HuH-7.5 (cell line): Measurements from ENCODE around the gene RNU1-1.
"Not testable (repeated sequence)": the region's sequence is repeated elsewhere in the genome, so short reads cannot be mapped to it uniquely, and the experiment has no call there.

ENCODE experiments used
- DNase-seq: peaks from one replicate; pipeline ENCODE4 v3.0.0; 2011; ENCODE audit warnings: low spot score

Gene RNU1-1

GRCh38 chr1:16493731-16494130 is 20.4 kb downstream of the RNU1-1 start:
- DNase-seq: not testable (repeated sequence)

DNA sequence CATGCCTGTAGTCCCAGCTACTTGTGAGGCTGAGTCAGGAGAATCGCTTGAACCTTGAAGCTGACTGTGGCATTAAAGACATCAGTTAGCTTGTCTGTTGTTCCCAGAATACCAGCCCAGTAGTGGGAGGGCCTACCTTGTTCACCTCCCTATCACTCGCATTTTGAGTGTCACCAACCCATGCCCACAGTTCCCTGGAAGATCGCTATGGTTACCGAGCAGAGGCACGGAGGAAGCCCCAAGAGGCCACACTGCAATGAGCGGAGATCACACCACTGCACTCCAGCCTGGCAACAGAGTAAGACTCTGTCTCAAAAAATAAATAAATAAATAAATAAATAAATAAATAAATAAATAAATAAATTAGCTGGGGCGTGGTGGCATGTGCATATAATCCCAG is 21.1 kb downstream of the RNU1-1 start:
- not testable (repeated sequence) for DNase-seq

- DNase-seq: no peak
These were observed 22.9 kb downstream of the RNU1-1 start for GRCh38 chr1:16491056-16491675.

DNA sequence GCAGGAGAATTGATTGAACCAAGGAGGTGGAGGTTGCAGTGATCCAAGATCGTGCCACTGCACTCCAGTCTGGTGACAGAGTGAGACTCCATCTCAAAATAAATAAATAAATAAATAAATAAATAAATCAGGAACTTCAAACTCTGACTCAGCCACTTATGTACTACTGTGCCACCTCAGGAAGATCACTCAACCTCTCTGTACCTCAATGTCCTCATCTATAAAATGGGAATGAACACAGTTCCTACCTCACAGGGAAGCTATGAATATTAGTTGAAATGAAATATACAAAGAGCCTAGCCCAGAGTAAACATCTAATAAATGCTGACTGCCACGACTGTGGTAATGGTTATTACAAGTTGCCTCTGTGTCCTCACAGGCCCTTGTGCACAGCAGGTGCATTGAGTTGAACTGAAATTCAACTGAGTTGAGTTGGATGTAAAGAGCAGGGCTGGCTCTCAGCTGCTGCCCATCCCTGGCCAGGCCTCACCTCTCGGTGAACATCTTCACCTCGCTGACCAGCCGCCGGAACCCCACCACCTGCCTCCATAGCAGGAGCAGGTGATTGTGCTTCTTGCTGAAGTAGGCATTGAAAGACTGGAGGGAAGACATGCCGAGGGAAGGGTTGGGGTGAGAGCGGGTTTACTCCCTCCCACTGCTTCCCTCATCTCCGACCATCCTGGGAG is 24.7 kb downstream of the RNU1-1 start:
- DNase-seq: not testable (repeated sequence)

DNA sequence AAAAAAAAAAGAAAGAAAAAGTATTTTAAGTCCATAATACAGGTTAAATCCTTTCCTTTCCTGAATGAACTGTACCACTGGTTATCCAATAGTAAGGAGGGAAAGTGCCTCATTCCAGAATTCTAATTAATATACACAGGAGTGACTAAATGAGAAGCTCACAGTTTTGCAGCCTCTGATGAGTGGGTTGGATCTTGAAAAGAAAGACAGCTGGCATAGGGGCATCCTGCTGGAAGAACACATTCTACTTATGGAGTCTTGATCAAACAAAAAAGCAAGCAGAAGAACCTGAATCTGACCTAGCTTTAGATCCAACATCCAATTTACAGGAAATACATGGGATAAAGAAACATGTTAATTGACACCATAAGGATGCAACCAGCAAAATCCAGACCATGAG is 27.1 kb downstream of the RNU1-1 start:
- DNase-seq: not testable (repeated sequence)

DNA sequence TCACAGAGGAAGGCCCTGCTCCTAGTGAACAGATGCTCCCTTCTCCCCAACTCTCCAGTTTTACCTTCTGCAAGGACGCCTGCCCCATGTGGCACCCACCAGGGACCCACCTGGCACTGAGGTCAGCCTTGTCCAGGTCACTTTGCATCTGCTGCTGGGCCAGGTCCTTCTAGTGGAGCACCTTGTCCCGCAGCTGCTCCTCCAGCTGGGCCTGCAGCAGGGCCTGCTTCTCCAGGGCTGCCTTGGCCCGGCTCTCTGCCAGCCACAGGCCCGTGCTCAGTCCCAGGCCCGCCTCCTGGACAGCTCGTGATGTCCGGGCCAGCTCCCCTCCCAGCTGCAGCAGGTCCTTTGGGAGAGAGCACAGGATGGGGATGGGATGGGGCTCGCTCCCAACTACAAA is 27.8 kb downstream of the RNU1-1 start:
- not testable (repeated sequence) for DNase-seq

DNA sequence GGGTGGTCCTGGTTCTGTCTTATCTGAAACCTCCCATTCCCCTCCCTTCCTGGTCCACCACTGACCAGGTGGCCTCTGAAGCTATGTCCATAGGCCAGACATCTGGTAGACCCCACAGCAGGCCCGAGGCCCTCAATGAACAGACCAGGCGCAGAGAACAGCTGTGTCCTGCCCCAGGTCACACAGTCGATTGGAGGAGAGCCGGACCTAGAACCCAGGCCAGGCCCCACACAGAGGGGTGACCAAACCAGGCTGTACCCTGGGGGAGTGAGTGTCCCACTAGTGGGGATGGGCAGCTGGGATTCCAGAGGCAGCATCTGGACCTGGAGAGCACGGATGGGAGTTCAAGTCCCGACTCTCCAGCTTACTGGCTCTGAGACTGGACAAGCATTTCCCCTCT is 29.2 kb downstream of the RNU1-1 start:
- no peak for DNase-seq

GRCh38 chr1:16484501-16484835 is 29.6 kb downstream of the RNU1-1 start:
- no peak for DNase-seq

DNA sequence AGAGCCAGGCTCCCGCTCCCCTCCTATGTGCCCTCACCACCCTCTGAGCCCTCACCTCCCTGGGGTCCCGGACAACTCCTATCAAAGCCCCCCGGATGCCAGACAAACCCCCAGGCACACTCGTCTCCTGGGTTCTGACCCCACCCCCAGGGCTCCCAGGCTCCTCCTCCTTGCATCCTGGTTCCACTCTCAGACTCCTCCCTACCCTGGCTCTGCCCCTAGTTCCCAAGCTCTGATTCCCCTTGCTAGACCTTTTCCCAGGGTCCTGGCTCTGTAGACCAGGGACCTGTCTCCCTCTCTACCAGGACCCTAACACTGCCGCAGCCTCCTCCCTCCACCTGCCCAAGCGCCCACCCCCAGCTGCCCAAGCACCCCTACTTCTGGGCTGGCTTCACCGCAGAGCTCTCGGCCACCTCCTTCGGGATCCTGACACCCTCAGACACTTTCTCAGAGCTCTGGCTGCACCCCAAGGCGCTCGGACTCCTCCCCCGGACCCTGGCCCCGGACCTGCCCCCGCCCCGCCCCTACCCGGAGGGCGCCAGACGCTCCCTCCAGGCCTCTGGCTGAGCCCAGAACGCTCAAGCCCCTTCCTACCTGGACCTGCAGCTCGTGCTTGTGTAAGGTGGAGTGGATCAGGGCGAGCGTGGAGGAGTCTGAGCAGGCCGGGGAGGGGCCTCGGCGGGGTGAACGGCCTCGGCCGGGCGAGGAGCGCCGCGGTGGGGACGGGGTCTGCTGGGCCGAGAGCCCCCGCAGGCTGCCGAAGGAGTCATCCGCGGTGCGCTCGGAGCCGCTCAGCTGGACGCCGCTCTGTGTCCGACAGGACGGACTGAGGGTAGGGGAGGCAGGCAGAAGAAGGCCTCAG is 30.2 kb downstream of the RNU1-1 start:
- not testable (repeated sequence) for DNase-seq

DNA sequence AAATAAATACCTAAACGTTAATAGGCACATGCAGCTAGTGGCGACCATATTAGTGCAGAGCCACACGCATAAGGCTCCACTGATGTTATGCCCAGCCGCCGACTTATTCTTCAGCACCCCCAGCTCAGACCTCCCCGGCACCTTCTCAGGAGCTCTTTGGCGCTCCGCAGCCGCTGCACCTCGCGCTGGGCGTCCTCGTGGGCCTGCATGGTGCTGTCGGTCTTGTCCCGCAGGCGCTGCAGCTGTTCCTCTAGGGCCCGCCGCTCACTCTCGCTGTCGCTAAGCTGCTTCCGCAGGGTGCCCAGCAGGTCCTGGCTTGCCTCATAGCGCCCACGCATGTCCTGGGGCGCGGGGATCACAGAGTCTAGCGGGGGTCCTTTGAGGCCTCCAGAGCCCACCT is 30.9 kb downstream of the RNU1-1 start:
- DNase-seq: not testable (repeated sequence)

DNA sequence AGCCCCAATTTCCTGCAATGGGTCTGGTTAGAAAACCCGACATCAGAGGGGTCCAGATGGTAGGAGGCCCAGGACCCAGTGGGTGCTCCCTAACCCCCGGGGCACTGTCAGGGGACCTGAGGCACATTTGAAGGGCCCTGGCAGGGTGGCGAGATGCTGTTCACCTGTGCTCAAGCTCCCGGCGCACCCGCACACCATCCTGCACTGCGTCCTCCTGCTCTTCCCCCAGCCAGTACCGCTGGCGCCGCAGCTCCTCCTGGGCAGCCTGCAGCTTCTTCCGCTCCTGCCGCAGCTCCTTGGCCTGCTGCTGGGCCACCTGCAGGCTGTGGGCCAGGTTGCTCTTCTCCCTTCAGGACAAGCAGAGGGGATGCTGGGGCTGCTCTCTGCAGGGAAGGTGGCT is 36.0 kb downstream of the RNU1-1 start:
- no peak for DNase-seq

GRCh38 chr1:16475771-16476770 is 38.0 kb downstream of the RNU1-1 start:
- DNase-seq: not testable (repeated sequence)

DNA sequence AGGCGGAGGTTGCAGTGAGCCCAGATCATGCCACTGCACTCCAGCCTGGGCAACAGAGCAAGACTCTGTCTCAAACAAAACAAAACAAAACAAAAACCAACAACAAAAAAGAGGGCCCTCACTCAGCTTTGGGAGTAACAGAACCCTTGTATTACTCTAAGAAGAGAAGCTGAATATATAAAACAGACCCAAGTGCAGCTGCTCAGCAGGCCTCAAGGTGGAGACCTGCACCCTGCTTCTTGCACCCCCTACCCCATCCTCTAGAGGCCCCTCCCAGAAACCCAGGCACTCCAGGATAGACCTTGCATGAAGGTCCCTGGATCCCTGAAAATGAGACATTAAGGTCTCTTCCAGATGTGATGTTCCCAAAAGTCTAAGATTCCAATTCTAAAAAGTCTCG is 39.2 kb downstream of the RNU1-1 start:
- DNase-seq: peak; percentile 25

DNA sequence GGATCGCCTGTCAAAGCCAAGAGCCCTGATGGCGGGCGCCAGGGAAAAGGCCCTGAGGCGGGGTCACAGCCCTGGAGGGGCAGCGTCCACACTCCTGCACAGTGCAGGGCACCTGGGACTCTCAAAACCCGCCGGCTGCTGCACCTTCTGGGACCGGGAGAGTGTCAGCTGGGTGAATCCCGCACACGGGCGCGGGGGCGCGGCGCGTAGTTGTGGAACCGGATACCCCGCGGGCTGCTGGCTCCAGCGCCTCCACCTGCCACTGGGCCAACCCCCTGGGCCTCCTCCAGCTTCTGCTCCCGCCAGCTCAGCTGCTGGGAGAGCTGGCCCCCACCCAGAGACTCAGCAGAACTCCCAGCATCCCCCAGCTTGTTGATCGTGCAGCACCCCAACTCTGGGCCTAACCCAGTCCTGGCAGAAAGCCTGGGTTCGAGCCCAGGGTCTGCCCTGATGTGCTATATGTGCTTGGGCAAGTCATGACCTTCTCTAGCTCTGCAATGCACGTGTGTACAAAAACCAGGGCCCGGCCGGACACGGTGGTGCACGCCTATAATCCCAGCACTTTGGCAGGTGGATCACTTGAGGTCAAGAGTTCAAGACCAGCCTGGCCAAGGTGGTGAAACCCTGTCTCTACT is 39.8 kb downstream of the RNU1-1 start:
- no peak for DNase-seq

DNA sequence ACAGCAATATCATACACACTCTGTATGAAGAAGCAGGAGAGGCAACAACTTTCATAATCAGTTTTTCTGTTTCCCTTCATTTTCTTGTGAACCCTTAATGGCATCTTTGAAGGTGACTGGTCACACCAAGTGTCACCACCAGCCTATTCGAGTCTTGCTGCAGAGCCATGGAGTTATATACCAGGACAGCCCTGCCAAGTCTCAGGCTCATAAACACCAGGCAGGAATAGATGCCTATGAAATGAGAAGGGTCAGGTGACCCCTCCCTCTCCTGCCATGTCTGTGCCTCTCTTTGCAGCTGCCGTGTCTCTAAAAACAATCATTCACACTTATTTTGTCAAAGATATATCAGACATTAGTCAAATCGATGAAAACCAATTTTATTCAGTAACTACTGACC is 45.5 kb downstream of the RNU1-1 start:
- DNase-seq: no peak

DNA sequence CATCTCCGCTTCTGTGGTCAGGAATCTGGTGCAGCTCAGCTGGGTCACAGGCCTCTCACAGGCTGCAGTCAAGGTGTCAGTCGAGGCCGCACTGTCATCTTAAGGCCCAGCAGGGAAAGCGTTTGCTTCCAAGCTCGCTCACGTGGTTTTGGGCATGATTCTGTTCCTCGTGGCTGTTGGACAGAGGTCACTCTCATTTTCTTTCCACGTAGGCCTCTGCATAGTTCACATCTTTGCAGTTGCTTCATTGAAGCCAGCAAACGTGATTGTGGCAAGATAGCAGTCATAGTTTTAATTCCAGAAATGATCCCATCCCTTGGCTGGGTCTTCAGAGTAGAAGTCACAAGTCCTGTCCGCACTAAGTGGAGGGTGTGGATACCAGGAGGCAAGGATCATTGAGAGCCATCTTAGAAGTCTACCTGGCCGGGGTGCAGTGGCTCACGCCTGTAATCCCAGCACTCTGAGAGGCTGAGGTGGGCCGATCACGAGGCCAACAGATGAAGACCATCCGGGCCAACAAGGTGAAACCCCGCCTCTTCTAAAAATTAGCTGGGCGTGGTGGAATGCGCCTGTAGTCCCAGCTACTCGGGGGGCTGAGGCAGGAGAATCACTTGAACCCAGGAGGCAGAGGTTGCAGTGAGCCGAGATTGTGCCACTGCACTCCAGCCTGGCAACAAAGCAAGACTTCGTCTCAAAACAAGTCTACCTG is 49.0 kb downstream of the RNU1-1 start:
- DNase-seq: no peak
